NCI-H2196 (cell line): ENCODE measurements around the gene ODAD4.
"Not testable (repeated sequence)": the region's sequence is repeated elsewhere in the genome, so short reads cannot be mapped to it uniquely, and the experiment has no call there.

ENCODE experiments used
- DNase-seq: peaks from one replicate; lab custom pipeline; 2025; ENCODE audit not compliant: unreplicated experiment; lab: John Stamatoyannopoulos, UW

ODAD4 gene

GRCh38 chr17:41996855-41997164 lies 66.4 kb downstream of the ODAD4 start:
- no peak for DNase-seq

GRCh38 chr17:41998497-41998896 lies 68.1 kb downstream of the ODAD4 start:
- DNase-seq: no peak

- DNase-seq: no peak
Measured at GRCh38 chr17:42000413-42001133, 70.2 kb downstream of the ODAD4 start.

DNA sequence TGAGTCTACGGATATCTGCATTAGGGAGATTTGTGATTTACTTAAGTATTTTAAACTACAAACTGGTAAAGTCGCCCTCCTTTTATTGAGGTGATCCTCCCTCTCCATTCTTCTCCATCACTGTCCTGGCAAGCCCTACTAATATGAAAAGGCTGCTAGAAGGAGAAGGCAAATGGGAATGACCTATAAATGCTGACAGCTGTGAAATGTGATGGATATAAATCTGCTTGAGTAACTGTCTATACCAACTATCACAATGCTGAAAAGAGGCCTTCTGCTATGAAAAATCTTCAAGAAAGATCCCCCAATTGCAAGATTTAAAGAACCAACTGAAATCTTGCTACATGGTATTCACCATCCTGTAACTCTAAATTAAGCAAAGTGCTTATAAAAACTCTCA lies 71.3 kb downstream of the ODAD4 start:
- DNase-seq: no peak

DNA sequence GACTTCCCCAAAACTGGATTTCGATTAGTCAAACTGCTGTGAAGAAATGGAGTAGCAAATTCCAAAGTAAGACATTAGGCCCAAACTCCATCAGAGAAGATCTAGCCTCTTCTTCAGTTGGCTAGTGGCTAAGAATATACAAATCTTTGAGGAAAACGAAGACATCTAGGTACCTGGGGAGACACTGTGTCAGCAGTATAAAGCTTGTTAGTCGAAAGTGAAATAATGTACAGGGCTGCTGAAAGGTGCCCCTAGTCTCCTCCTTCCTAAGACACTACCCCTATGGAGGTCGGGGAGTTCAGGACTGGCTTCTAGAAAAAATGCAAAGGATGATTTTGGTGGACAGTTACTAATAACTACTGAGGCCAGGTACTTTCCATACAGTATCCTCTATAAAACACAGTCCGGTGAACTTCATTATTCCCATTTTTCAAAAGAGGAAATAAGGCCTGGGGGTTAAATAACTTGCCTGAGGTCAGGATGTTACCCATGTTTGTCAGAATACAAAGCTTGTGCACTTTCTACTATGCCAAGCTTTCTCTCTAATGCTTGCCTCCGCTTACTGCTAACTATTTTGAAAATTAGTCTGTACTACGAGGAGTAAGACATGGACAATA lies 71.9 kb downstream of the ODAD4 start:
- DNase-seq: no peak

- DNase-seq: no peak
Measured at GRCh38 chr17:42002792-42003301, 72.4 kb downstream of the ODAD4 start.

DNA sequence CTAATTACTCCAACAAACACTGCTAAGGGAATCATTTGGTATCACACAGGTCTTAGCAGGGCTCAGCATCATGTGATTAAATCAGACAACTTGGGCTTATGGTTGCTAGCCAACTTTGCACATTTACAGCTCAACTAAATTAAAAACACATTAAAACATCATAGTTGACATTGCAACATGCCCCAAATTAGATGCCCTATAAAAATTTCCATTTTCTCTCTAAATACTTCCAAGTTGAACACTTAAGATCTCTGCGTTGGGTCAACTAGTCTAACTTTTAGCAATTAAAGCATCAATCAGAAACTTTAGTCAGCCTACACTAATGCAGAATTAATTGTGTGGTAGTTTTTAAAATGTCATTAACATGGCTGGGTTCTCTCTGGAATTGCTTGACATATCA lies 74.7 kb downstream of the ODAD4 start:
- no peak for DNase-seq

- no peak for DNase-seq
Measured at GRCh38 chr17:42009170-42009569, 78.8 kb downstream of the ODAD4 start.

DNA sequence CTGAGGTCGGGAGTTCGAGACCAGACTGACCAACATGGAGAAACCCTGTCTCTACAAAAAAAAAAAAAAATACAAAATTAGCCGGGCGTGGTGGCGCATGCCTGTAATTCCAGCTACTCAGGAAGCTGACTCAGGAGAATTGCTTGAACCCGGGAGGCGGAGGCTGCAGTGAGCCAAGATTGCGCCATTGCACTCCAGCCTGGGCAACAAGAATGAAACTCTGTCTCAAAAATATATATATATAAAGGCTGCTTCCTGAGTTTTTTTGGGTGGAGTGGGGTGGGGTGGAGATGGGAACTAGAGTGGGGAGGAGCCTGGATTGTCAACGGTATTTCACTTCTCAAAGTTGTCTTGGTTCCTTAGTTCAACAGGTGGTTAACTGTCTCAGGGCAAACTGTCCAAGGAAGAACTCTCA lies 79.9 kb downstream of the ODAD4 start:
- not testable (repeated sequence) for DNase-seq

- no peak for DNase-seq
Measured at GRCh38 chr17:42010898-42011516, 80.6 kb downstream of the ODAD4 start.

- DNase-seq: not testable (repeated sequence)
Measured at GRCh38 chr17:42012363-42012762, 81.9 kb downstream of the ODAD4 start.

- DNase-seq: not testable (repeated sequence)
Measured at GRCh38 chr17:42013740-42014139, 83.3 kb downstream of the ODAD4 start.
